GM12872 (cell line): ENCODE results near the gene MROH2A.

ENCODE experiments used
- CTCF ChIP-seq: IDR thresholded peaks from 3 replicates; pipeline ENCODE4 v1.5.1; 2011; ENCODE audit warnings: low read depth, mild to moderate bottlenecking, low read length, moderate library complexity; ENCODE audit not compliant: insufficient read depth

MROH2A gene

GRCh38 chr2:233841183-233841582 is 63.1 kb downstream of the MROH2A start:
- no peak for TF ChIP-seq CTCF

GRCh38 chr2:233844064-233844807 is 66.1 kb downstream of the MROH2A start:
- TF ChIP-seq CTCF = no peak

GRCh38 chr2:233844836-233845235 is 66.7 kb downstream of the MROH2A start:
- no peak for TF ChIP-seq CTCF

GRCh38 chr2:233845301-233846060 is 67.4 kb downstream of the MROH2A start:
- TF ChIP-seq CTCF = no peak

- no peak for TF ChIP-seq CTCF
These were observed 68.5 kb downstream of the MROH2A start for GRCh38 chr2:233846387-233847247.

GRCh38 chr2:233847248-233847898 is 69.2 kb downstream of the MROH2A start:
- no peak for TF ChIP-seq CTCF
